Endothelial cell of umbilical vein (primary cell): ENCODE measurements around the gene ARGLU1.

Source experiments
- CTCF ChIP-seq, 2 donors: IDR thresholded peaks; 1 replicate in 1 of 2; 2 replicates in 1 of 2; pipeline ENCODE4 v1.5.1; 2011; ENCODE audit warnings: low read length in 2 of 2, mild to moderate bottlenecking in 2 of 2, moderate library complexity in 2 of 2, control low read depth in 1 of 2, inconsistent platforms in 1 of 2, low read depth in 1 of 2; ENCODE audit not compliant: insufficient read depth in 1 of 2; ENCODE audit errors: extremely low read depth in 1 of 2
- JUN ChIP-seq: IDR thresholded peaks from 2 replicates; pipeline ENCODE4 v1.6.1; 2011; ENCODE audit warnings: borderline replicate concordance, low read depth; ENCODE audit not compliant: insufficient read length, insufficient read depth
- POLR2A ChIP-seq: IDR thresholded peaks from 2 replicates; pipeline ENCODE4 v1.6.1; 2012; ENCODE audit warnings: low read depth, mild to moderate bottlenecking, control low read depth, low read length
- POLR2AphosphoS5 ChIP-seq: IDR thresholded peaks from 2 replicates; pipeline ENCODE4 v1.6.1; 2012; ENCODE audit warnings: low read depth, mild to moderate bottlenecking, control low read depth, low read length, moderate library complexity; ENCODE audit not compliant: insufficient read depth
- TF ChIP-seq, protein P1 (sequence below): IDR thresholded peaks from 2 replicates; pipeline ENCODE4 v1.6.1; 2011; ENCODE audit not compliant: insufficient read depth, insufficient read length

DNA sequence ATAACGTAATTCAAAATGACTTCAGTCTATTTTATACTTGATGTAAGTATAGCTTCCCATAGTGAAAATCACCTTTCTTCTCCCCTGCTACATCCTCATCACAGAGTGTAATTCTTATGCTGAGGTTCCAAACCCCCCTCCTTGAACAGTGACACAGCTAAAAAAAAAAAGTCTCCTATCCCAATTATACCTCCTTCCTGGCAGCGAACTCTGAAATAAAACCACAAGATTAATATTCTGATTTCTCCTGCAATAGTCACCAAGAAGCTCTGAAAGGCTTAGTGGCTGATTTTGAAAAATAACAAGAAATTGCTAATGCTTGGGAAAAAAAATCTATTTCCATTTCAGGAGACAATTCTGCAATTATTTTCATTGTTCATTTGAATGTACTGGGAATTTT lies 68.8 kb downstream of the ARGLU1 start:
- TF ChIP-seq, protein P1, sequence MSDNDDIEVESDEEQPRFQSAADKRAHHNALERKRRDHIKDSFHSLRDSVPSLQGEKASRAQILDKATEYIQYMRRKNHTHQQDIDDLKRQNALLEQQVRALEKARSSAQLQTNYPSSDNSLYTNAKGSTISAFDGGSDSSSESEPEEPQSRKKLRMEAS = no peak
- TF ChIP-seq JUN (no peak), POLR2A (no peak), POLR2AphosphoS5 (no peak), CTCF (IDR thresholded peaks at IDR 0.05; ENCODE audit: extremely low read depth in 1 of 2, insufficient read depth in 1 of 2, low read depth in 1 of 2, low read length in 2 of 2) (no peak)
